ENCODE measurements around the gene JMY.

DNA sequence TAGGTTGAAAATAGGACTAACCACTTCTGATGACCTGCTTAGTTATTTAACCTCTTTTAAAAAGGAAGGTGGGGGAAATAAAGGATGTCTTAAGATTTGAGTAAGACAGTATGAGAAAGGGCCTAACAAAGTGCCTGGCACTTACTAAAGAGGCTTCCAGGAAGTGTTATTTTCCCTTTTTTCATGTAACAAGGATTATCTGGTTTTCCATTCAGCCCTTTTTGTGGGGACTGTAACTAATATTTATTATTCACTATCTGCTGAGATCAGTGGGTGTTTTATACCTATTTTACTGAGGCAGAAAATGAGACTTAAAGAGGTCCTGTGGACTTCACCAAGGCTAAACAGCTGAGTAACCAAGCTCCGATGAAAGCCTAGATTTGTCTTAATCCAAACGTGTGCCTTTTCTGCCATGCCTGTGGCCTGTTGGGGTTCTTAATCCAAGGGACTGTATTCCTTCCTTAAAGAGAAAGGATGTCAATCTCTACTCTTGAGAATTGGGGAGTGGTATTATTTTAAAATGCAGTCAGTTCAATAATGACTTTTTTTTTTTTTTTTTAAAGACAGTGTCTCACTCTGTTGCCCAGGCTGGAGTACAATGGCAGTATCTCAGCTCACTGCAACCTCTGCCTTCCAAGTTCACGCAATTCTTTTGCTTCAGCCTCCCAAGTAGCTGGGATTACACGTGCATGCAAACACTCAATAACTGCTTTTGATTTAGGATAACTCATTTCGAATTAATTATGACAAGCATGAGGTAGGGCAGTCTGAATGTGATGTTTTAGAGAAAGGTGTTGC lies 6.5 kb downstream of the JMY start:
- TF ChIP-seq EZH2 (optimal IDR thresholded peaks at IDR 0.05; ENCODE audit: low read depth, low read length) = no peak
- TF ChIP-seq, protein P1, sequence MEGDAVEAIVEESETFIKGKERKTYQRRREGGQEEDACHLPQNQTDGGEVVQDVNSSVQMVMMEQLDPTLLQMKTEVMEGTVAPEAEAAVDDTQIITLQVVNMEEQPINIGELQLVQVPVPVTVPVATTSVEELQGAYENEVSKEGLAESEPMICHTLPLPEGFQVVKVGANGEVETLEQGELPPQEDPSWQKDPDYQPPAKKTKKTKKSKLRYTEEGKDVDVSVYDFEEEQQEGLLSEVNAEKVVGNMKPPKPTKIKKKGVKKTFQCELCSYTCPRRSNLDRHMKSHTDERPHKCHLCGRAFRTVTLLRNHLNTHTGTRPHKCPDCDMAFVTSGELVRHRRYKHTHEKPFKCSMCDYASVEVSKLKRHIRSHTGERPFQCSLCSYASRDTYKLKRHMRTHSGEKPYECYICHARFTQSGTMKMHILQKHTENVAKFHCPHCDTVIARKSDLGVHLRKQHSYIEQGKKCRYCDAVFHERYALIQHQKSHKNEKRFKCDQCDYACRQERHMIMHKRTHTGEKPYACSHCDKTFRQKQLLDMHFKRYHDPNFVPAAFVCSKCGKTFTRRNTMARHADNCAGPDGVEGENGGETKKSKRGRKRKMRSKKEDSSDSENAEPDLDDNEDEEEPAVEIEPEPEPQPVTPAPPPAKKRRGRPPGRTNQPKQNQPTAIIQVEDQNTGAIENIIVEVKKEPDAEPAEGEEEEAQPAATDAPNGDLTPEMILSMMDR (IDR thresholded peaks at IDR 0.05; ENCODE audit: low read length) = no peak
- TF ChIP-seq EZH2phosphoT487 (IDR thresholded peaks at IDR 0.05; ENCODE audit: low read length) = no peak

Data from MM.1S (cell line).